Activated gamma-delta T cell treated with Interleukin-2 at 50 U/mL for 16 hours (primary cell): ENCODE results near the gene BEGAIN.

ENCODE experiments used
- DNase-seq: peaks from one replicate; pipeline ENCODE4 v3.0.0-alpha.2; 2020

Gene BEGAIN, protein sequence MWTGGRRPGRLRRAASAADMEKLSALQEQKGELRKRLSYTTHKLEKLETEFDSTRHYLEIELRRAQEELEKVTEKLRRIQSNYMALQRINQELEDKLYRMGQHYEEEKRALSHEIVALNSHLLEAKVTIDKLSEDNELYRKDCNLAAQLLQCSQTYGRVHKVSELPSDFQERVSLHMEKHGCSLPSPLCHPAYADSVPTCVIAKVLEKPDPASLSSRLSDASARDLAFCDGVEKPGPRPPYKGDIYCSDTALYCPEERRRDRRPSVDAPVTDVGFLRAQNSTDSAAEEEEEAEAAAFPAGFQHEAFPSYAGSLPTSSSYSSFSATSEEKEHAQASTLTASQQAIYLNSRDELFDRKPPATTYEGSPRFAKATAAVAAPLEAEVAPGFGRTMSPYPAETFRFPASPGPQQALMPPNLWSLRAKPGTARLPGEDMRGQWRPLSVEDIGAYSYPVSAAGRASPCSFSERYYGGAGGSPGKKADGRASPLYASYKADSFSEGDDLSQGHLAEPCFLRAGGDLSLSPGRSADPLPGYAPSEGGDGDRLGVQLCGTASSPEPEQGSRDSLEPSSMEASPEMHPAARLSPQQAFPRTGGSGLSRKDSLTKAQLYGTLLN

DNA sequence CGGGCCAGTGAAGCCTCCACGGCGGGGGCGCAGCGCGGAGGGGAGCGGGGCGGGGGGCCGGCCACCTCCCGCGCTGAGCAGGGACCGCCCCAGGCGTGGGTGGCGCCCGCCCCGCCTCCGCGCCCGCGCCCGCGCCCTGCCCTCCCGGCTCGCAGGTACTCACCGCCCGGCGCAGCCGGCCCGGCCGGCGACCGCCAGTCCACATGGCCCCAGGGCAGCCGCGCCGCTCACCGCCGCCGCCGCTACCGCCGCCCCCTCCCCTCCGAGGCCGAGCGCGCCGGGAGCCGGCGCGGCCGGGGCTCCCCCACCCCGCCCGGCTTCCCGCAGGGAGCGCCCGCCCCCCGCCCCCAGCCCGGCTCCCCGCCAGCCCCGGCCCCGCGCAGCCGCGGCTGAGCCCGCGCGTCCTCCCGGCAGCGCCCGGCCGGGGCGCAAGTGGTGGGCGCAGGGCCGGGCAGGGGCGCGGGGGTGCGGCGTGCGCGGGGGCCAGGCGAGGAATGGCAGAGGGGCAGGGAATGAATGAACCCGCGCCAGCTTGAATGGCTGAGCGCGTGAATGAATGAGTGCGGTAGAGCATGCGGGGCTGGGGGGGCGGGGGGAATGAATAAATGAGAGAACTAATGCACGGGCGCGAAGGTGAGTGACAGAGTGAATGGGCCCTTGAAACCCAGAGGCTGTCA is at the start of gene BEGAIN:
Gene BEGAIN, minus strand, starts transcription at position 332 of the 677 bp plus-strand sequence. Its CDS starts 127 bp downstream, at position 205.
- no peak for DNase-seq

DNA sequence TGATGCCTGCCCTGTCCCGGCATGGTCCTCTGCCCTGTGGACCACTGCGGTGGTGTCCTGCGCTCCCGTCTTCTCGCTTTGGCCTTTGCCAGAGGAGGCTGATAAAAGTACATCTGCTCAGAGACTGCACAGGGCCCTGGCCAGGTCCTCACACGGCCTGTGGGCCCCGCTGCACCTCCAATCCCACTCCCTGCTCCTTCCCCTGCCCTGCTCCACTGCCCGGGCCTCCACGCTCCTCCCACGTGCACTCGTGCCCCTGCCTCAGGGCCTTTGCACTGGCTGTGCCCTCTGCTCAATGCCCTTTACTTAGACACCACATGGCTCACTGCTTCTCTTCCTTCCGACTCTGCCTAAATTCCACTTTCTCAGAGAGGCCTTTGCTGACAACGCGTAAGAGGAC is 49.3 kb upstream of the BEGAIN start:
- DNase-seq: no peak

DNA sequence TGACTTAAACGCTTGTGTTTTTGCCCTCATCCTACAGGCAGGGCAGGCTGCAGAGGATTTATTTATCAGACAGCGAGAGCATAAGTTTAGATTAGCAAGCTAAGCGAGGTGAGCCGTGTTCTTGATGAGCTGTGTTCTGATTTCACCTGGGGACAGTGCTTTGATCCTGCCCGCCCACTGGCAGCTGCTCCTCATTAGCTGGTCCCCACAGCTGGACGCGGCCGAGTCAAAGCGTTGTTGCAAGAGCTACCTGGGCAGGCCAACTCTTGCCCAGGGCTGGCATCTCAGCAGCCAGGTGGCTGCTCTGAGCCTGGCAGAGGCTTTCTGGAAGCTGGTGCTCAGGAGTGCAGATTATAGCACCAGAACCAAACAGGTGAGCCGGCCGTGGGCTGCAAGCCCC is 46.8 kb upstream of the BEGAIN start:
- no peak for DNase-seq

DNA sequence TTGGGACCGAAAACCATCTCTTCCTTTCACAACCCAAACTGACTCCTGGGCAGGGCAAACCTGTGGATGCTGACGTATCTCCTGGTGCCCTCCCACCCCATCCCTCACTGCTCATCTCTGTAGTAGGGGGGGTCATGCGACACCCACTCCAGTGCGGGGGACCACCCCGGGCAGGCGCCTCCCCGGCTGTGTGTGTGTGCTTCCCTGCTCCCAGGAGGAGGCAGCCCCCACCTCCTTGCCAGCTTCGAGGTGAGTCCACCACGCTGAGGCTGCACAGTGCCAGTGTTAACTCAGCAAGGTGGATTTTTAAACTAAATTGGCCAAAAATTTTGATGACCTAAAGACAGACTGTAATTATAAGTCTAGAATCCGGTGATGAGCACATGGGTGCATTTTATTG is 46.2 kb upstream of the BEGAIN start:
- DNase-seq: no peak

DNA sequence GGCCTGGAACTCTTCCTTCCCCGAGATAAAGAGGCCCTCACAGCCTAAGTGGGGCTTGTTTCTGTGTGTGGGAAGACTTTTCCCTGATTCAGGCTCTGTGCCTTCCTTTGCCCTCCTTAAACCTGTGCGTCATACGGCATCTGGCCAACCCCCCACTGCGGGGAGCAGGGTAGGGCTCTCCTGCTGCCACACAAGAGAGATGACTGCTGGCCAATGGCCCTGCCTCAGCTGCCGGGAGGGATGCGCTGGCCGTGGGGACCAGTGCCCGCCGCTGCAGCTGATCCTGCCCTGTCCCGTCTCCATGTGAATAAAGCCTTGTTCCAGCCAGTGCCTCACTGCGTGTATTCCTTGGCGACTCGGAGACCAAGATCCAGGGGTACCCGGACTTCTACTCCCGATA is 42.5 kb upstream of the BEGAIN start:
- DNase-seq: no peak

DNA sequence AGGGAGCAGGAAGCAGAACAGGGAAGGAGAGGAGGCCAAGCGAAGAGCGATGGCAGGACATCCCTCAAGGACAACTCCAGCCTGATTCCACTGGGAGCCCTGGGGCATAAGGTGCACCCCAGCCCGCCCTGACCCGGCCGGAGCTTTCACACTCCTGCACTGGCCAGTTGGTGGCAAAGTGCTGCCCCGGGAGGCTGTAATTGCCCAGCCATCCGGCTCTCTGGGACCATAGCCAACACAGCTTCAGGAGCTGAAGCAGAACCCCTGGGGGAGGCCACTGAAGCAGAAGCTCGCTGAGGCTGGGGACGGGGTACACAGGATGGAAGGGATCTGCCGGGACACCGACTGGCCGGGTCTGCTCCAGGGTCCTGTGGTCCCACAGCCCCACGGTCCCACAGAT is 41.9 kb upstream of the BEGAIN start:
- no peak for DNase-seq

DNA sequence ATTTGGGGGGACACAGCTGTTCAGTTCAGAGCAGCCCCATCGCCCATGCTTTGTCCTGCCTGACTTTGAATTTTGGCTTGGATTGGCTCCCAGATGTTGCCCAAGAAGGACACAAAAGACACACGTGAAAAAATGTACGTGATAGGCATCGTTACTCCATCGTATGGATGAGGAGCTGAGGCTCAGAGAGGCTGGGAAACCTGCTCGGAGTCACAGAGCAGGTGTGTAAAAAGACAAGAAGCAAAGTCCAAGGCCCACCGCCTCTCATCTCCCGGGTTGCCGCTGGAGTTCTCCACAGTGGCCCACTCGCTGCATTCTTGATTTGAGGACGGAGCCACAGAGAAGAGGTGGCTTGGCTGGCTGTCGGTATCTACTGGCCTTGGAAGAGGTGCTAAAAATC is 41.0 kb upstream of the BEGAIN start:
- no peak for DNase-seq

DNA sequence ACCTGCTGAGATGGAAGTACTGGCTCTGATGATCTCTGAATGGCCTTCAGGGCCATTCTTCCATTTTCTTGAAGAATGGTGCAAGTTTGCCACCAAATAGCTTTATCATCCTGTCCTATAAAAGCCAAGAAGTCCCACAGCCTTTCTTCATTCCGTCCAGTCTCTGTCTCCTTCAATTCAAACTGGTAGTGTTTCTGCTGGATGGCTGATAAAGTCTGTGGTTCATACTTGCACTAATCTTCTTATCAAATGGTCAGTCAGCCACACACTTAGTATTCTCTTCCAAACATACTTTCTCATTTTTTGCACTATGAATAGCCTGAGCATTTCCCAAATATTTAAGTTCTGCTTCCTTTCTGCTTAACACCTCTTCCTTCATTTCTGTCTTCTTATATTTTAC is 39.4 kb upstream of the BEGAIN start:
- DNase-seq: no peak

DNA sequence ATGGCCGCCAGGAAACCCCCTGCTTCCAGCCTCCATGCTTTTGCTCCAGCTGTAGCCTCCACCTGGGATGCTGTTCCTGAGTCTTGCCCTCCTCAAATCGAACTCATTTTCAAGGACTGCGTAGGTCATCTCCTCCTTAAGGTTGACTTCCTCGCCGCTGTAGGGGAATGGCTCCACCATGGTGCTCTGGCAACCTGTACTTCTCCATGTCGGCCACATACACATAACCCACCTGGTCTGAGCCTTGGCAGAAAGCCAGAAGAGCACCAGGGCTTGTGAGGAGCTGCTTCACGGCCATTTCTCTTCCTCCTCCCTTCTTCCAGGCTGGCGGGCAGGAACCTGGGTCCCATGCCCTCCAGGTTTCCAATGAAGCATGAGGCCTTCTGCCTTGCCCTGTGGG is 36.7 kb upstream of the BEGAIN start:
- no peak for DNase-seq

DNA sequence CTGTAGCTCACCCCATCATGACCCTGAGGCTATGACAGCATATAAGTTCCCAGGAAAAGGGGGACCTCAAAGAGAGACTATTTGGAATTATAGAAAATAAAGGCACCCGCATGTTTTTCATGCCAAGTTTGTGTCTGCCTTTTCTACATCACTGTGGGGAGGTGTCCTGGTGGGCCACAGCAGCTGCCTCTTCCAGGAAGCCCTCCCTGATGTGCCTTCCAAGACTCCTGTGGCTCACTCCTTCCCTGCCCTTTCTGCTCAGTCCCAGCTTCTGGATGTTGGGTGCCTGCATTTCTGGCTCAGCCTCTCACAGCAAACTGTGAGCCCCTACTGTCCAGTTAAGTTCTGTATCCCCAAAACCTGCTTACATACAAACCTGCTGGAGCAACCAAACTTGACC is 36.3 kb upstream of the BEGAIN start:
- DNase-seq: no peak

DNA sequence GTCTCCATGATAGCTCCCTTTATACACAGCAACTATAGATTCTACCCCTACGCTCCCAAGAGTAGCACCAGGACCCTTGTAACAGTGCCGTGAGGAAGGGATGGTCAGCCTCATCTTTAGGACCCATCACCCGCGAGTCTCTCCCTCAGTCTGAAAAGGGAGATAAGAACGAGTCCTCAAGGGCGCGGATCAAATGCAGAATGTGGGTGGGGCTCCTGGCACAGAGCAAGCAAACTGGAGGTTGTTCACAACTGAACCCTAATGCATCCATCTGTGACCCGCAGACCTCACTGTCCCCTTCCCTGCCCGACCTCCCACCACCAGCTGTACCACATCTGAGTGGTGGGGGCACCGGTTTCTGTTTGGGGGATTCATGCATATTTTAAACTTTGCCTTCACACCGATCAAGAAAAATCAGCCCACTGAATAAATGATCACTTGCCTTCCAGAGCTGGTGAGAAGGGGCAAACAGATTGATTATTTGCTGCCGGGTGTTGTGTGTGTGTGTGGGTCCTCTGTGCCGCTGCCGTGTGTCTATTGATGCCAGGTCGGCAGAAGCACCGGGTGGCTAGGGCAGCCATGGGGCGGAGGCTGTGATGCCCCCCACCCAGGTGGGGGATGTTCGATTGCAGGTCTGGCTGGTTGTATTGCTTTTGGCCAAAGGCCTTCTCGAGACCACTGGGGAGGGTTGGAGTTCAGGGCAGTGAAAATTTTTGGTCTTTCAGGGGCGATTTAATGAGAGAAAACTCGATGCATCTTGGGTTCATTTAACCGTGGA is 35.7 kb upstream of the BEGAIN start:
- no peak for DNase-seq

DNA sequence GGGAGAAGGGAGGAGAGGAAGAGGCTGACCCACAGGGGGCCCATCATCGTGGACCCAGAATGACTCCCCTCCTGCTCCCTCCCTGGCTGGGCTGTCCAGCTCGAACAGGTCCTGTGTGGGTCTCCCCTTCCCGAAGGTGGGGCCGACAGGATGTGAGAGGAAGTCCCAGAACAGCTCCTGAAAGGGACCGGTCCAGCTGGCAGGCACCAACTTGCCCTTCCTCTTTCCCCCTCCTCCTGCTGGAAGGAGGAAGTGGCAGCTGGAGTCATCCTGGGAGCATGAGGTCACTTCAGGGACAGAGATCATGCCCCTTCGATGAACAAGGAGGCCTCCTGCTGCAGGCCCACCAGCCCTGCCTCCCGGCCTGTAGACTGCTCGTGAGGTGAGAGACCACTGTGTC is 35.0 kb upstream of the BEGAIN start:
- DNase-seq: no peak

DNA sequence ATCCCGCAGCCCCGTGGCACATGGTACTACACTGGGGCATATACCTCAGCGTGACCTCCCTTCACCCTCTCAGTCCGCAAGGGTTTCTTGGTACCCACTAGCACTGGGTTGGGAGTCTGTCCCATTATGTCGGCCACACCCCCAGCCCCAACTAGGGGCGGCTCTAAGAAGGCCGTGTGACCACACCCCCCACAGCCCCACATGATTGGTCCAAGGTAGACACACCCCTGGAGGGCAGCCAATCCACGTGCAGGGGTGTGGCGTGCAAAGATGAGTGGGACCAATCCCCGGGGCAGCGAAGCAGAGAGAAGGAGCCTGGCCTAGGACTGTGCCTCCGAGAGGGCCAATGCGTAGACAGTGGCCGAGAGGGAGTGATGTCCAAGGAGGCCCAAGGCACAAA is 34.6 kb upstream of the BEGAIN start:
- DNase-seq: no peak

DNA sequence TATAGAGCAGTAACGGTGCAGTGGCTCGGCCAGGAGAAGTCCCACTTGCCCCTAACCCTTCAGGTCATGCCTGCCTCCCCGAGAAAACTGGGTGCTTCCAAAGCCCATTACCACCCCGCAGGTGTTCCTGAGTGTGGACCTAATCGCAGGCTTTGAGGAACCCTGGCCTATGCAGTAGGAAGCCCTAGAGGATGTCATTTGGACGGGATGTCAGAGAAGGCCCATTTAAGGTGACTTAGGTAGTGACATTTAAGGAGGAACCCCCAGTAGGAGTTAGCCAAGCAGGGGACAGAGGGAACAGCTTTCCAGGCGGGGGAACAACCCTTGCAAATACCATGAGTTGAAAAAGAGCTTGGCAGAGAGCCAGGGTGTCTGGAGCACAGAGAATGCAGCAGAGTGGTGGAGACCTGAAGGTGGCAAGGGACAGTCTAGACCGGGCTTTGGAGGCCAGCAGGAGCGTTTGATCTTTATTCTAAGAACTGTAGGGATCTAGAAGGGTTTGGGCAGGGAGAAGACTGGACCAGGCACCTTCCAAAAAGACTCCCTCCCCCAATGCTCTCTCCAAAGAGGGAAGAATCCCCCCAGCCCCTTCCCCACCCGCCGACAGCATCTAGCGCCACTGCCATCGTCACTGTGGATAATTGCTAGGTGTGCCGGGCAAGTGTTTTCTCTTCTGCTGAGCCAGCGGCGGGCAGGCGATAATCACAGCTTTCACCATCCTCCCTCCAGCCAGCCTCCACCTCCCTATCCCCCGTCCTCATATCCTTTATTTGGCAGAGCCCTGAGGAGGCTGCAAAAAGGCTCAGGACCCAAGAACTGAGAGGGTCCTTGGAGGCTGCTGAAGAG is 33.3 kb upstream of the BEGAIN start:
- no peak for DNase-seq

DNA sequence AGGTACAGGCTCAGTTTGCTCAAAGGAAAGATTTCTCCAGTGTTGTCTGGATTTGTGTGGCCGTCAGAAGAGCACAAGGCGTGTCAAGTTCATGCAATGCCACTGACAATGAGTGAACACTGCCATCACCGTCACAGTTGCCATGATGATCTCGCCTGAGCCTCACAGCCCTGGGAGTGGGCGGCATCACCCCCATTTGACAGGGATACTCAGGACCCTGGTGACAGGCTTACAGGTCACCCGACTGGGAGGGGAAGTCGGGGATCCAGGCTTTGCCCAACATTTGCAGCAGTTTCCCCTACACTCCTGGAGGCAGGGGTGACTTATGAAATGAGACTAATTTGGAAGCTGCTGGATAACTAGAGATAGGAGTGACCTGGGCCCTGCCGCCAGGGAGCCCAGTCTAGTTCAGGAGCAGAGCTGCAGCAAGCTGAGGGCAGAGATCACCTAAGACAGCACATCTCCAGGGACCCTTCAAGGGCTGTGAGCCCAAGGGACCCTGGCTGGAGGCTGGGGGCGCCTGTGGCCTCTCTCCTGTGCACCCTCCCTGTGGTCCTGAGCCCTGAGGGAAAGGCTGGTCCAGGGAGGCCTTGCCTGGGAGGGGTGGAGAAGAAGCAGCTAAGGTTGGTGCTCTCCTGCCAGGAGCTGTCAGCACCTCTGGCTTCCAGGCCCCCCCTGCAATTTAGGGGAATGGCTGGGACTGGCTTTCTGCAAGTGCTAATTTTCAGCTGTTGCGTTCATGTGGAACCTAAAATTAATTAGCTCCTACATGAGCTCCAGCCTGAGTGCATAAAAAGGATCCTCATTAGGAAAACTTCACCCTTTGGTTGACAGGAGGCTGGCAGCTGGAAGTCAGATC is 32.4 kb upstream of the BEGAIN start:
- DNase-seq: no peak

DNA sequence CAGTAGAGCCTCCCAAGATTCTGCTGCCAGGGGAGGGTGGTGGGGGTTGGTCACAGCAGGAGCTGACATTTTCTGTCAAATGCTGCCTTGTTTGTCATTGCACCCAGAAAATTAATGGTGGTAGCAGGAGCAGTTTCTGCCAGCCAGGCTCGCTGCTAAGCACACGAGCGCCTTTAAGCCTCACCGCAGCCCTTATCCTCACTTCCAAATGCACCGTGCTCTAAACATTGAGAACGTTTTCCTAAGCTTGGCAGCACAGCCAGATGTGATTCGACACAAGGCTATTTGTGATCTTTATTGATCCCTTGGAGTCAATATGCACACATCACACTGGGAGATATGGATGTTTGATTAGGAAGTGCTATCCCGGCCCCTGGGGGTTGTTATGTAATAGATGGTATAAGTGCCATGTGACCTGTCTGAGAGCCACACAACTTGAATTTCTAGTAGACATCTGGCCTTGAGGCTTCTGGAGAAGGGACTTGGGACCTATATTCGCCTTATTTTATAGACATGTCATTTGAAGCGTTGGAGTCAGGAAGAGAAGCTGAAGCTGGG is 31.6 kb upstream of the BEGAIN start:
- no peak for DNase-seq

DNA sequence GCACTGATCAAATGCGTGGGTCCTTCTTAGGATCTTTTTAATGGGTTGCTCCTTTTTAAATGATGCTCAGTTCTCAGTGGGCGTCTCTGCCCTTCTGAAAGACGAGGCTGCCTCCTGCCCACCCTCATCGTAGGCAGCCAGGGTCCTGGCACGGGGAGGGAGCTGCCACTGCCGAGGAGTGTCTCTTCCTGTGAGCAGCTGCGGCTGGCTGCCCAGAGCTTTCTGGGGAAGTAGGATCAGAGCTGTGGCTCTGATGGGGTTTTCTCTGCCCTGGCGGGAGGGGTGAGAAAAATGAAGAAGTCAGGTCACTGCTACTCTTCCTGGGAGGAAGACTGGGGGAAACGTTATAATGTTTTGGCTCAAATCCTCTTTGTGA is 31.1 kb upstream of the BEGAIN start:
- DNase-seq: no peak

DNA sequence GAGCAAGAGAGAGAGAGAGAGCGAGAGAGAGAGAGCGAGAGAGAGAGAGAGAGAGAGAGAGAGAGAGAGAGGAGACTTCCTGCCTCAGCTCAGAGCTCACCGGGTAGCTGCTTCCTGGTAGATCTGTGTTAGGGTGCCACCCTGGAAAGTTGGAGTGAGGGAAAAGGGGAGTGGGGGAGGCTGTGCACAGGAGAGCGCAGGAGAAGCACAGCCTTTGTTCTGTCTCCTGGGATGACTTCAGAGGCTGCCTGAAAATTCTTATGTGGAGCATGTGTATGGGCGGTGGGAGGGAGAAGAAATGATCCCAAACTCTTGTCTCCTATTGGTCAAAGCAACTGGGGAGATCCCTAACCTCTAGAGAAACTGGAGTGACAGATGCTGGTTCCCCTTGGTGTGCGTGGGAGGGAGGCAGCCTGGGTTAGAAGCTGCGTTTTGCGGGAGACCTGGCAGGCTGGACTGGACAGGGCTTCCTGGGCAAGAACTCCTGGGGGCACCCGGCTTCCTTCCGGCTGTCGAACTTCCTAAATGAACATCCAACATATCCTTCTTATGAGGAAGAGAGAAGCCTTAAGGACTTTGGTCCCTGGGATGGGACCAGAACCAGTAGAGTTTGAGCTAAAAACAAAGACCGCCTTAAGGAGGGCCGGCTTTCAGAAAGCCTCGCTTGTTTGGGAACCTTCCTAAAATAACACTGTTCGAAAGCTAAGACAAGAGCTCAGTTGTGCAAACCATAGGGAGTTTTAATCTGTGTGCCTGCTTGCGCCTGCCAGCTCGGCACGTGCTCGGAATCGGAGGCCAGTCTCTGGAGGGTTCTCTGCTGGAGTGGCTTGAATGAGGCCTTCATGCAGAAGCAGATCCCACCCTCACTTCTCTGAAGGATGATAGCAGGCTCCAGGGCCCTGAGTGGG is 30.4 kb upstream of the BEGAIN start:
- DNase-seq: no peak

DNA sequence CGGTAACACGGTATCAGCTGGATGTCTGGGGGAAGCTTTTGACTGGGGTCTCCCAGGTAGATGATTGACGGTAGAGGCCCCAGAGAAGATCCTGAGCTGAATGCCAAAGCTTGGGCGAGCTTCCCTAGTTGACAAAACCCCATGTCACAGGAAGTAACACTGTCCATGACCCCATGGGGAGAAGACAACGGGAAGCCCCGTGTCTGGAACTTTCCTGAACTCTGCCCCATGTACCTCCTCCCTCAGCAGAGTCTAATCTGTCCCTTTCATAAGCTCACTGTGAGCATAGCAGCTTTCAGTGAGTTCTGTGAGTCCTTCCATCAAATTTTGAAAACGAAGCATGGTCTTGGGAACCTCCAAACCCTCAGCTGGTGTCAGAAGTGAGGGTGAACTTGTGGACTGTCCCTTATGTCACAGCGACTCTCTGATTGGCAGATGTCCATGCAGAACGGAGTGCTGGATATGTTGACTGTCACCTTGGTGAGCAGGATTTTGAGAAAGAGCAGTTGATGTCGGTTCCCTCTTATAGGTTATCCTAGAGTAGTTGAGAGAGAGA is 29.7 kb upstream of the BEGAIN start:
- DNase-seq: no peak
